Activated CD4-positive, CD25-positive, alpha-beta regulatory T cell treated with anti-CD3 and anti-CD28 coated beads, Interleukin-2, amount 50 U/mL, for 24 hours (primary cell): Measurements from ENCODE around the gene SRGAP2C.
"Not testable (repeated sequence)": the region's sequence is repeated elsewhere in the genome, so short reads cannot be mapped to it uniquely, and the experiment has no call there.

ENCODE experiments used
- ATAC-seq, 2 donors: fragments of 150-1000 bp; cut with Tn5 transposase; one replicate each; pipeline ENCODE4 v1.10.0; 2021; ENCODE audit warnings: mild to moderate bottlenecking in 1 of 2, moderate library complexity in 1 of 2

SRGAP2C gene

DNA sequence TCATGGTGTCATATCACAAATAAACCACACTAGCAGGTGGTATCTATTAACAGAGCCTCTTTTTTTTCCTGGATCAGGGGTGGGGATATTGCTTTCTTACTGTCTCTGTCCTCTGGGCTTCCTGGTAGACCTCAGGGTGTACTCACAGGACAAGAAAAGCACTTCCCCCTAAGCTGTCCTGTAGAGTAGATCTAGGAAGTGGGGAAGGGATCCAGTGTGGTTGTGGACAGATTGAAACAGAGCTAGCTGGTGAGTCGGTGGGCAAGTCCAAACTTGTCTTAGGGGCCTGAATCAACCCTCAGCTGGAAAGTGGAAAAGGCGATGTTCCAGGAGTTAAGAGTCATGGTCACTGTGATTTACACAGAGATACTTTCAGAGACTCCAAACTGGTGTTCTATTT lies 96.7 kb downstream of the SRGAP2C start:
- ATAC-seq: not testable (repeated sequence)

DNA sequence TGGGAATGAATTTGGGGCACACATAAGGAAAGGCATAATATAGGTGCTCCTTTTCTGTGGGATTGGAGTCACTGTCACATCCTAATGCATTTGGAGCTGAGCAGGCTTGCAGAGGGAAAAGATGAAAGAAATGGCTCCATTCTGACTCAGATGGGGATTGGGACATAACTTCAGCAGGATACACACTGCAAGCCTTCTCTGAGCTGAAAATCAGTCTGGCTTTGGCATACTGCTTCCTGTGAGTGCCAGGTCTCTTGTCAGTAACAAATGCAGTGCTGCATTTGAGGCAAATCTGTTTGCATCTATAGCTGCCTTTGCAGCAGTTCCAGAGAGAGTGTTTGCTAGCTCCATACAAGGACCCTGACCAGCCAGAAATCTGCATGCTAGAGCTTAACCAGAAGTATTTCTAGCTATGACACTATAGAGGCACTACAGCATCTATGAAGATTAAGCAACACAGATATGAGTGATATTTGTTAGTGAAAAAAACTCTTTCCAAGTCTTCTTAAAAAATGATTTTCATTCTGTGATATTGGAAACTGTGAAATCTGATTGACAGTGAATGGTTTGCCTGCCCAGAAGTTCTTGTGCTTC lies 98.9 kb downstream of the SRGAP2C start:
- not testable (repeated sequence) for ATAC-seq

DNA sequence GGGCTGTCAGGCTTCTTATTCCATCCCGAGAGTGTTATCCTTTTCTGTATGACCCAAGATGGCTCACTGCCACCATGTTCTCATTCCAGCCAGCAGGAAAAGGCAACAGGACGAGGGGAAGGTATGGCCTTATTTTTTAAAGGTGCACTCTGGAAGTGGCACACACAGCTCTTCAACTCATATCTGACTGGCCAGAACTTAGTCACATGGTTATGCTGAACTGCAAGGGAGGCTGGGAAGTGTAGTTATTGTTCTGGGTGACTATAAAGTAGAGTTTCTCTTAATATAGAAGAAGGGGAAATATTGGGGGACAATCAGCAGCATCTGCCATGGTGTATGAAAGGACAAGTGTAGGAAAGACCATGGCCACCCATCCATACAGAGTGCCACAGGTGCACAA lies 107.8 kb downstream of the SRGAP2C start:
- ATAC-seq: not testable (repeated sequence)

DNA sequence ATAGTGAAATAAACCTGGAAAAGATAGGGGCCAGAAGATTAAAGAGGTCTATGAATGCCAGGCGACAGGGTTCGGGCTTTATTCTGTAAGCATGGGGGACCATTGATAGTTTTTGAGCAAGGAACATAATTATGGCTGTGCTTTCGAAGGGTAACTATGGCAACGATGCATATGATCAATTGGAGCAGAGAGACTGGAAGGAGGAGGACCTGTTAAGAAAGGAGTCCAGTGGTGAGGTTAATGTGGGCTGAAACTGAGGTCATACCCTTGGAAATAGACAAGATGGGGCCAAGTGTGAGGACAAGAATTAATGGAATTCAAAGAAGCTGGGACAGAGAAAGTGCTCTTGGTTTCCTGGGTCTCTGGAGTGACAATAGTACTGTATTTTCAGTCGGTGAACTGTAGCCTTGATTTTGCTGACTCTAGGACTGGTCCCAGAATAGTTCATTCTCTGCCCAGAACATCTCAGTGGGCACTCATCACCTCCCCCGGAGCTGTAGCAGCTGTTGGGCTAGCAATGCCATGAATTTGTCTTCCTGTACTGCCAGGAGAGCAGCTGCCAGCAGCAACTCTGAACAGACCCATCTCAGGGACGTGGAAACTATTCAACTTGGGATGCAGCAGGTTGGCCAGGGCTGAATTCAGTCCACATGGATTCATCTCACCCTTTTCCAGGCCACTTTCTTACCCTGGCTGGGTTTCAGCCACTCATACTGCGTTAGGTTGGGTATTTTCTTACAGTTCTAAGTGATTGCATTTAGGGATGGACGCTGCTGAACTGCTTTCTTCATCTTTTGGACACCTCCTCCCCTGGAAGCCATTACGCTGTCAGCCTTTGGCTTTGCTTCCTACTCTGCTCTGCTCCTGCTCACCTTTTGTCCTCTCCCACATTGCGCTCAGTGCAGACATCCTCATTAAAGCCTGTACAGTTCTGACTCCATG lies 108.8 kb downstream of the SRGAP2C start:
- not testable (repeated sequence) for ATAC-seq

DNA sequence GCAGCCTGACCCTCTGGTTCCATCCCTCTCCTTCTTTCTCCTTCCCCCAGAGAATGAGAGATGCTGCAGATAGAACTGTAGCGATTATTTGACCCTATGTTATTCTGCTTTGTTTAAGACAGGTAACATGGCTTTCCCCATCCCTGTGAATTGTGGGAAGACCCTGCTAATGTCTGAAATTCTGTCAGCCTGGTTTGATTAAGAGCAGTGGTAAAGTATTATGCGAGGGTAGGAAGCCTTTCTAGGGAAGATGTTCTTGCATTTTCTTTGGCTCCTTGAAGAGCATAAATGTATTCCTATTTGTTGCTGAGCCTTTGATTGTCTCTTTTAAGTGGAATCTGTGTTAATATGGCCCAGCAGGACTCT lies 109.4 kb downstream of the SRGAP2C start:
- ATAC-seq: not testable (repeated sequence)

DNA sequence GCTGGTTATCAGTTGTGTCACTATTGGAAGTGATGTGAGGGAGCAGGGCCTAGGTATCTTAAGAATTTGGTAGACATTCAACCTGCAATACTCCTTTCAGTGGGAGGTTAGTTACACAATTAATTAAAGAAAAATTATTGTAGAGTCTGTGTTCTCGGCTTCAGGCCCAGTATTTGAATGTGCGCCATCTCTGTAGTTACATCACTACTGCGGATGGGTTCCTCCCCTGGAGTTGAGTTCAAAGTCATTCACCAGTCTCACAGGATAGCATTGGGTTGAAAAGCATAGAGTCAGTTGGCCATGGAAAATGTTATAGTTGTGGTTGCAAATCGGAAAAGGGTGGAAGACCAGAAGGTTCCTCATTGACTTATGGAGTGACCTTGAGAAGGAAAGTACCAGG lies 111.8 kb downstream of the SRGAP2C start:
- ATAC-seq: not testable (repeated sequence)

DNA sequence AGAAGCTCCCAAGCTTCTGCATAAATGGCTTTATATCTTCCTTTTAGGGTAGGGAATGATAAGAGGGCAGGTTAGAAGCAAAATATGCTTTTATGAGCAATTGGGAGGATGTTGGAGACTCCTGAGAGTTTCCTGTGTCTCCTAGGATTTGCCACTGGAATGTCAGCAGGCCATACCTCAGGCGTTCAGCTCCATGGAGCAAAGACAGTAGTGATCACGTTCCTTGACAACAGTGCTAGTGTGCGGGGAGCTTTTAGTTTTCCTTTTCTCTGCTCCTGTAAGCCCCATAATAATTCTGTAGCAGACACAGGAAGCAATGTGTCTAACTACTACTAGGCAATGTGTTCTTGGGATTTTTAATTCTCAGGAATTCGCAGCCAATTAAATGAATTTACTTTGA lies 113.8 kb downstream of the SRGAP2C start:
- not testable (repeated sequence) for ATAC-seq

DNA sequence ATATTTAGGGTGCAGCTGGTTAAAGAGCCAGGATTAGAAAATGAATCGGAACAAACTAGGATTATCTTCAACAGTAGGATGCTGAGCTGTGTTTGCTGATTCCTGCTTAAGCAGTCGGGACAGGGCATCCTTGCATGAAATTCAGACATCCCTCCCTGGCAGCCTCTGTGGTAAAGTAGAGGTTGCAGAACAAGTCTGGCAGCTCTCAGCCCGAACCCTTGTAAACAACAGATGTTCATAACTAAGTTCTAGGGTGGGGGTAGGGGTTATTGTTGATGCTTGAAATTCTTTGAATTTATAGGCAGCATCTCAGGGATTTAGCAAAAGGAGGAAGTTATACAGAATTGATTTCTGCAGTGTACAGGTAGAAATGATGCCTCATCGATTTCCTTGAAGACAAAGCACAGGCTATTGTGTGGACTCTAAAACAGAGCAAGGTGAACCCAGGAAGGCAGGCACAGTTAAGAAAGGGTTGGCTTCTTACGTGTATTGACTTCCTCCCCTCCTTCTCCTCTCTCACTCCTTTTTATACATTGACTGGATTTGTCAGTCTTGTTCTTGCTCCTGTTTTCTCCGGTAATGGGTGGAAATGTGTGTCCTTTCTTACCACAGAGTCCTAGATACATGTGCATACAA lies 114.9 kb downstream of the SRGAP2C start:
- not testable (repeated sequence) for ATAC-seq

DNA sequence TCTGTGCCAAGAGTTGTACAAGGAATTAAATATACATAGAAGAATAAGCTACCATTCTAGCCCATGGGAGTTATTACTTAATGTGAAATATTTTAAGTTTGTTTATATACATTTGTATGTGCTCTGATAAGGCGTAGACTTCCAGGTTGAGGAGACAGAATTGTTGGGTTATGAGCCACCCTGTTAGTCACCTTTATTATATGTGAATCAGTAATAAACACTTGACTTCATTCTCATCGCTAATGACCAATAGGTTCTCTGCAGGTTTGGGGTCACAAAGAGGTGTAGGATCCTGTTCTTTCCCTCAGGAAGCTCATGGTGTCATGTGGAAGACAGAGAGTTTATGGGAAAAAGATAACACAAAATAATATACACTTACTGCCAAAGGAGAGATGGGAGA lies 117.1 kb downstream of the SRGAP2C start:
- not testable (repeated sequence) for ATAC-seq

DNA sequence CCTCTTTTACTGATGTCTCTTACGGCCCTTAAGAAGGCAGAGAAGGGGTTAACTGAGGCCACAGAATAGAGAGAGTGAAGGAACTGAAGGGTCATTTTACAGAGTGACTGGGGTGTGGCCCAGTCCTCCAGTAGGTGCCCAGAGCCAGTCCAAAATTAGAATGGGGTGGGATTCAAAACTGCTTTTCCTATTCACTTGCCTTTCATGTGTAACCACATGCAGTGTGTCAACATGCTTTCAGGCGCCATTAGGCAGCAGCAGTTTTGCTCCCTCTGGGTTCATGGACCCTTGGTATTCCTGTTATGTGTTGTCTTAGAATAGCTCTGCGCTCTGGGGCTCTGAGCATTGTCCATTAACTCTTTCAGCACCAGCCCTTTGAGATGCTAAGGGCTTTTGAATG lies 123.0 kb downstream of the SRGAP2C start:
- not testable (repeated sequence) for ATAC-seq

DNA sequence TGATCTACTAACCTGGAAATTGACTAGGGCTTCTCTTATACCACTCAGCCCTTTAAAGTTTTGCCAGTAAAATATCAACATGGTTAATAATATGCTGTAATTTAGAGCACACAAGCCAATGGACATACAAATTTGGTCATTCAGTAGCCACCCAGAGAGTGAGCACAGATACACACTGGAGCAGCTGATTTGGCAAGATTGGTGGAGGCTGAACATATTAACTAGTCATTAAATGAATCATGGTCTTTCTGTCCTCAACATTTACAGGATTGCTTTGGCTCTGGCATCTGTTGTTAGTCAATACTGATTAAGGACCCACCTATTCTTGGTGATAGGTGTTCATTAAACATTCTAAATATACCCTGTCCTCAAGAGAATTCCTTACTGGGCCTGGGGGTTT lies 130.7 kb downstream of the SRGAP2C start:
- ATAC-seq: not testable (repeated sequence)

DNA sequence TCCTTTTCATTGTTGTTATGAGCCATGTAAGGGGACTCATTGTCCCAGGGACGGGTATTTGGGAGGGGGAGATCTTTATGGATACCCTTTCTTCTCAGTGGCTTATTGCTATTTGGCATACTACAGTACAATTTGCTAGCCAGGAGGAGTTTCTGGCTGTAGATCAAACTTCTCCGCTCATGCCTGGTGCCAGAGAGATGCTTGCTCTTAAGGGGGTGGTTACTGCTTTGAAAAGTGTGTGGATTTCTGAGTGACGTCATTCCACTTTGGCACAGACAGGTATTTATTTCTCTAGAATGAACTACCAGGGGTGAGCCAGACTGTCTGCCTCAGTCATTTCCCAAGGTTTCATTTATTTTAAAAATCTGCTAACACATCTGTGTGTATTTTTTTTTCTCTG lies 131.3 kb downstream of the SRGAP2C start:
- not testable (repeated sequence) for ATAC-seq

DNA sequence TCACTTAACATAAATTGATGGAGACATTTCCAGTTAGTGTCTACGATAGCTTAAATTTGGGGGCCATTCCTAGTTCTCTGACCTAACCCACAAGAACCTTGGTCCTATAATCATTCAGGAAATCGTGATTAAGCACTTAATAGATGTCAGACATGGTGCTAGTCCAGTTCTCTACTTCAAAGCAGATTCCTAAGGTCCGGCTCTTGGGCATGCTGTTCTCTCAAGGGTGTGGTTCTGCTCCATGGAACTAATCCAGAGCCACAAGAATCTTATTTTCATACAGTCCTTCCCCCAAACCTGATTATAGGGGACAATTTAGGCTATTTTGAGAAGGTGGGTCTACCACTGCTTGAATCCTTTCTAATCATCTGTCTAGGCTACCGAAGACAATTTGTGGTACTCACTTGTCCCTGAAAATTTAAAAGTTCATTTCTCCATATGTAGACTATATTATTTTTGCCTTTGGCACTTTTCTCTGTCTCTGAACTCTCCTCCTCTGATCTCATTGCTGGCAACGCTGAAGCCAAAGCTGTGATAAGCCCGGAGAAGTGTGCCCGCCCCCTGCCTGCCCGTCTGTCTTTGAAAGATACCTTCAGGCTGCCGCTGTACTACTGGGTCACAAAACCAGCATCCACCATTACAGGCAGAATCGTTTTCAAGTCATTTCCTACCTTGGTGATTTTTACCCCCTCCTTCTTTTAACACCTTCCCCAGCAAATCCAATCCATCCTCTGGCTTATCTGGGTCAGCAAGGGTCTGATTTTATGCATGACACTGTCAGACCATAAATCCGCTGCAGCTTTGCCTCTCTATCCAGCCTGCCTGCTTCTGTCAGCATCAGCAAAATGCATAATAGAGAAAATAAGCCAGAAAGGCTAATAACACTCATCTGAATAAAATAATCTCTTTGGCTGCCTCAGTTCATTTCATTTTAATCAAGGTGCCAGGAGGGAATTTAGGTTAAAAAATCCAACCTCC lies 133.0 kb downstream of the SRGAP2C start:
- not testable (repeated sequence) for ATAC-seq

DNA sequence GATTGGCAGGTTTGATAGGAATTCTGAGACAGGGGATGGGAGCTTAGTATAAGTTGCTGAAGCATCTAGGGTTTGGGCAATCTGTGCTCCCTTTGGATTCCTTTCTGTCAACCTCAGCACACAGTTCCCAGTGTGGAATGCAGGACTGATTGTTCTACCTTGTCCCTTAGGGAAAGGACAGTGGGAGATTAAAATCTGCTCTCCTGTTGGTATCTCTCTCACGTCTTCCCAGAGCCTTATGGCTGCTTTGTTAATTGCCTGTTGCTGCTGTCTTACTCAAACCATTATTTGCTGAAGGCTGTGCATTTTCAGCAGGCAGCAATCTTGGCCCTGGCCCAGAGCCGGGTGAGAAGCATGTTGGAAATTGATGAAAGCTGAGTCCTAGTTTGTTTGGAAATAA lies 133.9 kb downstream of the SRGAP2C start:
- ATAC-seq: not testable (repeated sequence)

DNA sequence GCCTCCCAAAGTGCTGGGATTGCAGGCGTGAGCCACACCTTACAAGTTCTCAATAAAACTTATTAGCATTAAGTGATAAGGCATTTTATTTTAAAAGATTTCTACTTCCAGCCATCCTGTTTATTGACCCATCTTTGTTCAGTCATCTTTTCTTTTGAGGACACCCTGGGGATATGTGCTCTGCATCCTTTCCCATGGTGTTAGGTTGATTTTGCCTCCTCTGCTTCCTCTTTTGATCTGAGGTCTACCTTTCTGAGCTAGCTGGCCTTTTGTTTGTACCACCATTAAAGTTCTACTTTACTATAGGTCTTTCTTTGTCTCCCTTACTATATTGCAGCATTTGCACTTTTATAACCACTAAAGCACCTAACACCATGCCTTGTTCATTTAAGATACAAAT lies 136.9 kb downstream of the SRGAP2C start:
- not testable (repeated sequence) for ATAC-seq

DNA sequence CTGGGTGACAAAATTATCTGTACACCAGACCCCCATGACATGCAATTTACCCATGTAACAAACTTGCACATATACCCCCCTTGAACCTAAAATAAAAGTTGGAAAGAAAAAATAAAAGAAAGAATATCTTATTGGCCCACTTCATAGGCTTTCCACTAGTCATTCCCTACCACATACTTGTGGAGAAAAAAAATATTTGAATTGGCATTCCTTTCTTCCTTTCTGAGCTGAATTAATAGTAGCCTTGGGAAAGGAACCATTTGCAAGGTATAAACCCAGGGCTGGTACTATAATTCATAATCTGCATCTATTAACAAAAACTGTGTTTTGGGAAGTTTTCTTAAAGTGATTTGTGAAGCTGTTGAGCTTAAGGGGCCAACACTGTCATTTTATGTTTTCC lies 140.0 kb downstream of the SRGAP2C start:
- ATAC-seq: not testable (repeated sequence)

DNA sequence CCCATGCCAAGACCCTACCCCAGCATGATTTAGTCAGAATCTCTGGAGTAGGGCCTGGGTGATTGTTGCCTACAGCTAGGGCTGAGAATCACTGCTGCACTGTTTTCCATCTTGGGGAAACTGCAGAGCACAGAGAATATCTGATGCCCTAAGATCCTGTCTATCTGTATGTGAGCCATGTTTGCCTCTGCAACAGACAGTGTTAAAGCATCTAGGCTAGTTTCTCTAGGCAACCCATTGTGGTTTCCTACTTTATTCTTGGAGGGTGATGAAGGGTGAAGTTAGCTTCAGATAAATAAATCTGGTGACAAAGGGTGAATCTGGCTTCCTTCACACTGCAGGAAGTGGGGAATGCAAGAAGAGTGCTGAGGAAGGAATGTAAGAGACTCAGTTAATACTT lies 147.4 kb downstream of the SRGAP2C start:
- not testable (repeated sequence) for ATAC-seq

DNA sequence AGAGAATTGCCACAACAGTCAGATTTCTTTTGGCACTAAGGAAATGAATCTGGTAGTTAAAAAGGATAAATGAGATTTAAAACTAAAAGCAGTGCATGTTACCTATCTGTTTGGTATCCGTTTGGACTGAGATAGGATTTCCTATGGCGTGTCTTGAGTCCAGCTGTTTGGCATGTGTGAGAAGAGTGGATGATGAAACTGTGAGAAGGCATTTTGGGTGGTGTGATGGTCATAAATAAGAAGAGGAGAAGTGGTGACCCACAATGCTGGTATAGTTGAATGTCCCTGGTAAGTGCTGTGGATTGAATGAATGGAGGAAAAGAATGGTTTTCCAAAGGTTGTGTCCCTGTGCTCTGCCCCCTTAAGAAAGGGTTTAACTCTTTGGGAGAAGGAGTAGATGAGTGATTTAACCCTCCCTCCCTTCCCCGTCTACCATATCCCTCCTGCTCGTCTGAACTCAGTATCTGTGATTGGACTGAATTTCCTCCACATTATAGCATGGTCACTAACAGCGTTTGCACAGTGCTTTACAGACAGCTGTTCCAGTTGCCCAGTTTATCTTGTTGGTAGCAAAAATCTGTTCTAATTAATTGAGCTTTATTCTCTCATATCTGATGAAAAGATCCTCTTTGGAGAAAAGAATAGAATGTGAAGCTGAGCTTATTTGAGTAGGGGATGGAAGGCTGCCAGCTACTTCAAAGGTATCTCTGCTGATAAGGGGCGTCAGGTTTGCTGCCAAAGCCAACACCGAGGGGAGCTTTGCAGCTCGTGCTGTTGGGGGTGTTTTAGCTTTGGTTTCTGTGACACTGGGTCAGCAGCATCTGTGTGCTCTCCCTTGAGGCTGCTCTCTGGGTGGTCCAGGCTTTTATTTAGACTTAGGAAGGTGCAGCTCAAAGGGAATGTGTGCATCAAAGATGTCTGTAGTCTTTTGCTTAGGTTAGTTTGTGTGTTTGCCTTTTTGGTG lies 148.1 kb downstream of the SRGAP2C start:
- ATAC-seq: not testable (repeated sequence)

DNA sequence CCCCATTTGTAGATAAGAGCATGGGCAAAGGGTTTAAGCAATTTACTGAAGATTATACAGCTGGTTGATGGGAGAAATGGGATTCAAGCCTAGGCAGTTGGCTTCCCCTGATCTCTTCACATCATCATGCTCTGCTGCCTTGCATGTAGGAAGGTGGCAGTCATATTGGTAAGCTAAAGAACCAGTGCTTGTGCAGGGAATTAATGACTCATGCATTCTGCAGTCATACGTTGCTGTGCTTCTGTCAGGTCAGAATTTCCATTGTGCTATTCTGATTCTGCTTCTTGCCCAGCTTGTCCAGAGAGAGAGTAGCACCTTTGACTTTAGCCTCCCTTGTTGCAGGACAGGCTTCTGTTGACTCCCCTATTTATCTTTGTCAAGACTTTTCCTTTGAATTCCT lies 153.2 kb downstream of the SRGAP2C start:
- peak; percentile 93 to 94 for ATAC-seq

DNA sequence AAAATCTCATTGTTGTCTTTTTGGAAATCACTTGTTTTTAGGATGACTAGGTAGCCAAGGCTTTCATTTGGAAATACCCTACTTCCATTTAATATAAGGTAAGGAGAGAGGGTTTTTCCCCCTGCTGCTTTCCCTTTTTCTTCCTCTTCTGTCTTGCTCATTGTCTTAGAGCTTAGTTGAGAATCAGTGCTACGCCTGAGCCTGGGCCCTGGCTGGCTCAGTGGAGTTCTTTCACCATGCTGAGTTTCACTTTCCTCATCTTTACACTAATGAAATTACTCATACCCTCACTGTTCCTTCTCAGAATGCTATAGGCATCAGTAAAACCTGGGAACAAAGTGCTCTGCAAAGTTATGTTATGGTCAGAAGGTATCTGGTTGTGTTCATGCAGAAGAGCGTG lies 154.8 kb downstream of the SRGAP2C start:
- ATAC-seq: peak; percentile 57 to 59

DNA sequence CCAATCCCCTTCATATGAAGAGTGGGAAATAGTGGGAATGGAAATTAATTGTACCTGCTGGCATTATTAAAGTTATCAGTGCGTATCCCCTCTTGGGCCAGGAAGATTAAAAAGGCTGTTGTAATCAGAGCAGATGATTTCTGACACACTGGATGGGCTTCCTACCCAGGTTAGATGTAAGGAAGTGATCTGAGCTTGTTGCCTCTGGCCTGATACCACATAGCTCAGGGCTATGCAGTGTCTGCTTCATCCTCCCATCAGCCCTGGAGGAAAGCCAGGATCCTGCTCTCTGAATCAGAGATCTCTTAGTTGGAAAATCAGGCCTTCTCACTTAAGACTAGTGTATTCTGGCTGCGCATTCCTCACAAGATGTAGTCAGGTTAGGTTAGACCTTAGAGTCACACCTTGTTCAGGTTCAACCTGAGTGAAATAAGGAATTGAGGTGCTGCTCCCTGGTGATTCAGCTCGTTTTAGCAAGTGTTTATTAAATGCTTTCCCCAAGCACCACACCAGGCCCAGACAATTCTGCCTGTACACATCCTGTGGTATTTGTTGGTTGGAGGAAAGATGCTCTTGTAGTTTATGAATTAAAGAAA lies 158.6 kb downstream of the SRGAP2C start:
- ATAC-seq: not testable (repeated sequence)
